Fibroblast of lung (primary cell): ENCODE results near the gene PLA1A.

Experiments
- CTCF ChIP-seq, 2 donors: IDR thresholded peaks in 1 of 2; conservative IDR thresholded peaks in 1 of 2; 1 replicate in 1 of 2; 2 replicates in 1 of 2; pipeline ENCODE4 v1.5.1; 2011 to 2012; ENCODE audit warnings: low read length in 2 of 2, control low read depth in 1 of 2, inconsistent platforms in 1 of 2, low read depth in 1 of 2, mild to moderate bottlenecking in 1 of 2
- EZH2 ChIP-seq: IDR thresholded peaks from 2 replicates; pipeline ENCODE4 v1.5.1; 2012; ENCODE audit warnings: low read length, control low read depth, mild to moderate bottlenecking; ENCODE audit errors: missing control alignments

GRCh38 chr3:119631516-119631915 lies 33.8 kb downstream of the PLA1A start:
- TF ChIP-seq CTCF (conservative IDR thresholded peaks at IDR 0.05 in 1 of 2, IDR thresholded peaks at IDR 0.05 in 1 of 2; ENCODE audit: low read depth in 1 of 2, low read length in 2 of 2) (no peak), EZH2 (no peak)
